Measurements from ENCODE around the gene GFY. TPM values are rescaled to one million over a fixed set of nuclear protein-coding genes. Genes with fewer than 3 reads are reported as not detected.

Gene GFY
- total RNA-seq, 1 experiment from 2014 or later = not detected

GRCh38 chr19:49403404-49404187 is 21.6 kb upstream of the GFY start:
- in situ Hi-C loops (cut with HindIII; ENCODE audit: low pct_unique_long_range_greater_than_20kb, low sequenced_read_pairs) = no loop called here
- no peak for DNase-seq (ENCODE audit: low read depth)

GRCh38 chr19:49407079-49407478 is 18.1 kb upstream of the GFY start:
- DNase-seq (ENCODE audit: low read depth) = no peak
- in situ Hi-C loops (cut with HindIII; ENCODE audit: low pct_unique_long_range_greater_than_20kb, low sequenced_read_pairs) = no loop called here

GRCh38 chr19:49407482-49408015 is 17.6 kb upstream of the GFY start:
- in situ Hi-C loops (cut with HindIII; ENCODE audit: low pct_unique_long_range_greater_than_20kb, low sequenced_read_pairs) = no loop called here
- no peak for DNase-seq (ENCODE audit: low read depth)

GRCh38 chr19:49408816-49409440 is 16.3 kb upstream of the GFY start:
- peak; percentile 63 for DNase-seq (ENCODE audit: low read depth)
- in situ Hi-C loops (cut with HindIII; ENCODE audit: low pct_unique_long_range_greater_than_20kb, low sequenced_read_pairs) = no loop called here

GRCh38 chr19:49409441-49410029 is 15.7 kb upstream of the GFY start:
- no peak for DNase-seq (ENCODE audit: low read depth)
- in situ Hi-C loops (cut with HindIII; ENCODE audit: low pct_unique_long_range_greater_than_20kb, low sequenced_read_pairs) = no loop called here

- in situ Hi-C loops (cut with HindIII; ENCODE audit: low pct_unique_long_range_greater_than_20kb, low sequenced_read_pairs) = no loop called here
- DNase-seq (ENCODE audit: low read depth) = no peak
Measured at GRCh38 chr19:49411681-49412326, 13.4 kb upstream of the GFY start.

- in situ Hi-C loops (cut with HindIII; ENCODE audit: low pct_unique_long_range_greater_than_20kb, low sequenced_read_pairs) = no loop called here
- no peak for DNase-seq (ENCODE audit: low read depth)
Measured at GRCh38 chr19:49413348-49413747, 11.8 kb upstream of the GFY start.

GRCh38 chr19:49414256-49414655 is 10.9 kb upstream of the GFY start:
- DNase-seq (ENCODE audit: low read depth) = no peak
- in situ Hi-C loops (cut with HindIII; ENCODE audit: low pct_unique_long_range_greater_than_20kb, low sequenced_read_pairs) = no loop called here

GRCh38 chr19:49415102-49415809 is 9.9 kb upstream of the GFY start:
- in situ Hi-C loops (cut with HindIII; ENCODE audit: low pct_unique_long_range_greater_than_20kb, low sequenced_read_pairs) = no loop called here
- no peak for DNase-seq (ENCODE audit: low read depth)

GRCh38 chr19:49415810-49416200 is 9.4 kb upstream of the GFY start:
- in situ Hi-C loops (cut with HindIII; ENCODE audit: low pct_unique_long_range_greater_than_20kb, low sequenced_read_pairs) = no loop called here
- no peak for DNase-seq (ENCODE audit: low read depth)

GRCh38 chr19:49417088-49417487 is 8.1 kb upstream of the GFY start:
- no peak for DNase-seq (ENCODE audit: low read depth)
- in situ Hi-C loops (cut with HindIII; ENCODE audit: low pct_unique_long_range_greater_than_20kb, low sequenced_read_pairs) = no loop called here

GRCh38 chr19:49418511-49418910 is 6.7 kb upstream of the GFY start:
- in situ Hi-C loops (cut with HindIII; ENCODE audit: low pct_unique_long_range_greater_than_20kb, low sequenced_read_pairs) = no loop called here
- DNase-seq (ENCODE audit: low read depth) = no peak

- no peak for DNase-seq (ENCODE audit: low read depth)
- in situ Hi-C loops (cut with HindIII; ENCODE audit: low pct_unique_long_range_greater_than_20kb, low sequenced_read_pairs) = no loop called here
Measured at GRCh38 chr19:49419173-49419572, 6.0 kb upstream of the GFY start.

- in situ Hi-C loops (cut with HindIII; ENCODE audit: low pct_unique_long_range_greater_than_20kb, low sequenced_read_pairs) = no loop called here
- DNase-seq (ENCODE audit: low read depth) = no peak
Measured at GRCh38 chr19:49420227-49420626, 5.0 kb upstream of the GFY start.

- in situ Hi-C loops (cut with HindIII; ENCODE audit: low pct_unique_long_range_greater_than_20kb, low sequenced_read_pairs) = no loop called here
- peak; percentile 61 for DNase-seq (ENCODE audit: low read depth)
Measured at GRCh38 chr19:49421039-49421877, 3.9 kb upstream of the GFY start.

- no peak for DNase-seq (ENCODE audit: low read depth)
- in situ Hi-C loops (cut with HindIII; ENCODE audit: low pct_unique_long_range_greater_than_20kb, low sequenced_read_pairs) = no loop called here
Measured at GRCh38 chr19:49421878-49422202, 3.3 kb upstream of the GFY start.

GRCh38 chr19:49422407-49423070 is 2.6 kb upstream of the GFY start:
- no peak for DNase-seq (ENCODE audit: low read depth)
- in situ Hi-C loops (cut with HindIII; ENCODE audit: low pct_unique_long_range_greater_than_20kb, low sequenced_read_pairs) = no loop called here
